Left hindlimb (tissue), 1 donor: ENCODE measurements around the gene NCK1.
"Not testable (repeated sequence)": the region's sequence is repeated elsewhere in the genome, so short reads cannot be mapped to it uniquely, and the experiment has no call there.

Experiments
- DNase-seq: peaks from one replicate; pipeline ENCODE4 v3.0.0-alpha.2; 2018

NCK1 gene

GRCh38 chr3:136950623-136951022 is 88.6 kb downstream of the NCK1 start:
- no peak for DNase-seq

GRCh38 chr3:136952292-136952691 is 90.3 kb downstream of the NCK1 start:
- DNase-seq, result no peak

DNA sequence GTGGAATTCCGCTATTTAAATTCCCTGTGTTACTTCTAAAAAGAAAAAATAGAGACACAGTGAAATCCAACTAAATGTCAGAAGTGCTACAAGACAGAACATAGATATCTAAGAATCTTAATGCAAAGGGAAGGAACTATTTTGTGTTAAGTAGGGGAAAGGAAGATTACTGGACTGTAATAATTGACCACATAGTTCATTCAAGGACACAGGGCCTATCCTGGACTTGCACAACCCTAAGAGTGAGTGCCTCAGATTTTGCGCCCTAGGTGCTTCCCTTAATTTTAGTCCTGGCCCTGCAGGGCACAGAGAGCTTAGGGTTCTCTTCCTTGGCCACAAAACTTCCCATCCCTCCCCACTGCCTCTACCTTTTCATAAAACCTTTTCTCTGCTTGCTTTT is 92.2 kb downstream of the NCK1 start:
- no peak for DNase-seq

- no peak for DNase-seq
These were observed 93.2 kb downstream of the NCK1 start for GRCh38 chr3:136954980-136955780.

DNA sequence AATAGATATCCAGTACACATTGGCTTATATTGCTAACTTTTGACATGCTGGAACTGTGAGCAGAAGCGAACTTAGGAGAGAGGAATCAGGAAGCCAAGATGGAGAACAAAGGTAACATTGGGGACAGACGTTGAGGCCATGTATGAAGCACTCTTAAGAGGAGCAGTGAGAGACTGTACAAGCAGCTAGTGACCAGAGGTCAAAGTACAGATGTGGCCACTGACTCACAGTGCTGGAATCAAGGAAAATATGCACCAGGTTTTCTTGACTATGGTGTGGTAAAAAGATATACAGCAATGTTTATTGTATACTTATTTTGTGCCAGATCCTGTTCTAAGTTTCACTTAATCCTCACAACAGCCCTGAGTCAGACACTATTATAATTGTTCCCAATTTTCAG is 93.8 kb downstream of the NCK1 start:
- DNase-seq, result no peak

DNA sequence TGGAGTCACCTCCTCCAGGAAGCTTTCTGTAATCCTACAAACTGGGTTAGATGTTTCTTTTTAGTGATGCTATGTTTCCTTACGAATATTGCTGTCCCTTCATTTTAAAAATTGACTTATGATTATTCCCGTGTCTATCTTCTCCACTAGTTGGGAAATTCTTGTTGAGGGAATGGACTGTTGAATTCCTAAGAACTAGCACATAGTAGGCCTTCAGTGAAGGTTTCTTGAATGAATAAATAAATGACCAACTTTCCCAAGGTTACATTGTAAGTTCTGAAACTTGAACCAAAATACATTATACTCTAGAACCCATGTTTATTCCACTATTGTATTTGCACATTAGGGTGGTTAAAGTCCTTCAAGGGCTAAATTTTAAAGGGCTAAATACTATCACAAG is 95.0 kb downstream of the NCK1 start:
- no peak for DNase-seq

DNA sequence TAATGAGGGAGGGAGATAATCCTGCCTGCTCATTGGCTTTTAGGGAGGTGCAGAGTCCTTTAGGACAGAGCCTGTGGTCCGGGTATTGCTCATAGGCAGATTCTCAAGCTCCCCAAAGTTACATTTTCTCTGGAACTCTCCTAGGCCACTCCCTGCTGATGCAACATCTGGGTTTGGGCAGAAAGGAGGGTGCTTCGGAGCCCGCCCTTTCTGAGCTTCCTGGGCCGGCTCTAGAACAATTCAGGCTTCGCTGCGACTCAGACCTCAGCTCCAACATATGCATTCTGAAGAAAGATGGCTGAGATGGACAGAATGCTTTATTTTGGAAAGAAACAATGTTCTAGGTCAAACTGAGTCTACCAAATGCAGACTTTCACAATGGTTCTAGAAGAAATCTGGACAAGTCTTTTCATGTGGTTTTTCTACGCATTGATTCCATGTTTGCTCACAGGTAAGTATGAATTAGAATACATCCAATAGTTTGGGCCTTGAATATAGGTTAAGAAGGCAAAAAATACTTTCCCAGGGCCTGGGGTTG is 95.8 kb downstream of the NCK1 start, which contains the start of gene IL20RB:
IL20RB (plus strand) TSS at position 233 of the 538 bp plus-strand sequence; CDS start at position 364, 131 bp downstream.
- no peak for DNase-seq

GRCh38 chr3:136958939-136959338 is 96.9 kb downstream of the NCK1 start:
- no peak for DNase-seq

GRCh38 chr3:136959599-136959998 is 97.6 kb downstream of the NCK1 start:
- DNase-seq, result no peak

DNA sequence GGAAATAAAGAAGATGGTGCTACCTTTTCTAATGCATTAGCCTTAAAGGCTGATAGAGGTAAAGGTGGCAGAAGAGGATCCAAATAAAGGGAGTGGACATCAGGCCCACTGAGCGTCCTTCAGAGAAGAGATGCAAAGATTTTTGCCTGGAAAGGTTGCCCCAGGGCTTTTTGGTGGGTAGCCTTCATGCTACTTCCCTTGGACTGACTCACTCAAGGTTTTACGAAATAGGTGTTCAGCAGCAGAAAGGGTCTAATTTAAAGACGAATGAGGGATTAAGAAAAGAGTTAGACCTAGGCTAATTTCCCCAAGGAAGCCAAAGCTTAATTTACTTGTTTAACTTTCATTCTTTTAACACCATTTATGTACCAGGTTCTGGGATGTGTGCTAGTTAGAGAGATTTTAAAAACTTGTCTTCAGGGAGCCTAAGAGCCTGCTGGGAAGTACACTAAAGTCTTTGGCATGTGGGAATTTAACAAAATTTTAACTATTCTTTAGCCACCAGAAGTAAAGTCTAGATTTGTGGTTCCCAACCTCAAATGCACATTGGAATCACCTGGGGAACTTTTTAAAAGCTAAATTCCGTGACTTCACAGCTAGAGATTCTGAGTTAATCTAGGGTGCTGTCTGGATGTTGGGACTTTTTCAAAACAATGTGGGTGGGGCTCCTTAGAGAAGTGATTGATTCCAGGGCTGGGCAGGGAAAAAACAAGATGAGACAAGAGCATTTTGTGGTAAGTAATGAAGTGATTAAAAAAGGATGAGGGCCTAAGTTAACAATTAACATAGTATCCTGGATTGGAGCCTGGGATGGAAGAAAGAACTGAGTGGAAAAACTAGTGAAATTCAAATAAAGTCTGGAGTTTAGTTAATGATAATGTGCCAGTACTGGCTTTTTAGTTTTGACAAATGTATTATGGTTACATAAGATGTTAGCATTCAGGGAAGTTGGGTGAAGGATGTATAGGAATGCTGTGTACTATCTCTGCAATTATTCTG is 99.1 kb downstream of the NCK1 start:
- DNase-seq, result no peak

DNA sequence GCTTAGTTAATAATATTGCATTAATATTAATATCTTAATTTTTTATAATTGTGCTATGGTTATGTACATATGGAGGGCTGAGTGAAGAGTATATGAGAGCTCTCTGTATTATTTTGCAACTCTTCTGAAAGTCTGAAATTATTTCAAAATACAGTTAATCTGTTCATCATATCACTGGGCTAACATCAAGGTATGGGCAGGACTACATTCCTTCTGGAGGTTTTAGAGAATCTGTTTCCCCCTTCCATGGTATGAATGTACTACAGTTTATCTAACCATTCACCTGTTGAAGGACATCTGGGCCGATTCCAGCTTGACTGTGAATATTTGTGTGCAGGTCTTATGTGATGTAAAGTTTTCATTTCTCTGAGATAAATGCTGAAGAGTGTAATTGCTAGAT is 100.9 kb downstream of the NCK1 start:
- DNase-seq, result no peak

- not testable (repeated sequence) for DNase-seq
These were observed 107.5 kb downstream of the NCK1 start for GRCh38 chr3:136969539-136969938.

DNA sequence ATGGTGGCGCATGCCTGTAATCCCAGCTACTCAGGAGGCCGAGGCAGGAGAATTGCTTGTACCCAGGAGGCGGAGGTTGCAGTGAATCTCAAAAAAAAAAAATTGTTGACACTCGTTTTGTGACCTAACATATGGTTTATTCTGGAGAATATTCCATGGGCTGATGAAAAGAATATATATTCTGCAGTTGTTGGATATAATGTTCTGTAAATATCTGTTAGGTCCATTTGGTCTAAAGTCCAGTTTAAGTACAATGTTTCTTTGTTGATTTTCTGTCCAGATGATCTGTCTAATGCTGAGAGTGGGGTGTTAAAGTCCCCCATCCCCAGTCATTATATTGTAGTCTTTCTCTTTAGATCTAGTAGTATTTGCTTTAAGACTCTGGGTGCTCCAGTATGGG is 111.3 kb downstream of the NCK1 start:
- DNase-seq, result no peak

DNA sequence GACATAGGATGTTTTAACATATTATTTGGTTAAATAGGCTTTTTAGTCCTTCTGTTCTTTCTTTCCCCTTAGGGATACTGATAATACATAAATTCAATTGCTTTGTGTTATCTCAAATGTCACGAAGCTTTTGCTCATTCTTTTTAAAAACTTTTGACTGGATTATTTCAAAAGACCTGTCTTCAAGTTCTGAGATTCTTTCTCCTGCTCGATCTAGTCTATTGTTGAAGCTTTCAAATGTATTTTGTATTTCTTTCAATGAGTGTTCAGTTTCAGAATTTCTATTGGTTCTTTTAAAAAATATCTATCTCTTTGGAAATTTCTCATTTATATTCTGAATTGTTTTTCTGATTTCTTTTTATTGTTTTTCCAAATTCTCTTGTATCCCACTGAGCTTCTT is 112.7 kb downstream of the NCK1 start:
- no peak for DNase-seq

DNA sequence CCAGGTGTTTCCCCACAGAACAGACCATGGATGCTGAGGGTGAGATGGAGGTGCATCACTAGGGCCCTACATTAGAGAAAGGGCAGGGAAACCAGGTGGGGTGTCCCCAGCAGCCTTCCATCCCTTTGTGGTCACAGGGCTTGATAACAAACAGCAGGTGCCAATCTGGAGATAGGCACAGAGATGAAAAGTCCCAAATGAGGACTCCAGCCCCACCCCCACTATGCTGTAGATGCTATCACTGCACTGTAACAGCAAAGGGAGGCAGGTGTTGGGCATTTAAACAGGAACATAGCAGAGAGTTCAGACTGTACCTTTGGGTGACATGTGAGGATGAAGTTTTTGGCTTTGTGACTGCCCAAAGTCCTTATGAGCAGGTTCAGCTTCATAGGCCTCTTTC is 117.2 kb downstream of the NCK1 start:
- no peak for DNase-seq

DNA sequence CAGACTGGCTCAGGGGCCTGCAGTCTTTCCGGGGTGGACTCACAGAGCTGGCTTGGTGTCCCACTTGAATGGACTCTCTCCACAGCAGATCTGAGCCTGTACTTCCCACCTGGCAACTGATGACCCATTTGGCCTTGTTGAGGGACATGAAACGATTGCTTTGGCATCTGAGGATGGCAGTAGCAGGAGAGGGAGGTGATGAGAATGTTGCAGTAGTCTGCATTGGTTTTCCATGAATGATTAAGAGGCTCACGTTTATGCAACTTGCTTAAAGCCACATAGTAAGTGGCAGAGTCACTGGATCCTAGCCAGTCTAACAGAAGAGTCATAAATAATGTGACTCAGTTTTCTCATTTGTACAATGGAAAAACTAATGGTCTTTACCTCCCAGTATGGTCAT is 117.7 kb downstream of the NCK1 start:
- no peak for DNase-seq

DNA sequence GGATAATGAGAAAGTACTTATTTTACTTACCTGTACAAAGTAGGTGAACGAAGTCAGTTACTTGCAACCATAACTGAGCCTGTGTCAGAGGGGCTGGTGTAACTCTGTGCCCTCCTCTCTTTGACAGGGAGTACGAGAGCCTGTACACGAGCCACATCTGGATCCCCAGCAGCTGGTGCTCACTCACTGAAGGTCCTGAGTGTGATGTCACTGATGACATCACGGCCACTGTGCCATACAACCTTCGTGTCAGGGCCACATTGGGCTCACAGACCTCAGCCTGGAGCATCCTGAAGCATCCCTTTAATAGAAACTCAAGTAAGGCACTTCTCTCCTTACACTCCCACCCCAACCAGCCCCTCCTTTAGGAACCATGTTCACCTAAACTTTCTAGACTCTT is 120.0 kb downstream of the NCK1 start:
- DNase-seq, result no peak

DNA sequence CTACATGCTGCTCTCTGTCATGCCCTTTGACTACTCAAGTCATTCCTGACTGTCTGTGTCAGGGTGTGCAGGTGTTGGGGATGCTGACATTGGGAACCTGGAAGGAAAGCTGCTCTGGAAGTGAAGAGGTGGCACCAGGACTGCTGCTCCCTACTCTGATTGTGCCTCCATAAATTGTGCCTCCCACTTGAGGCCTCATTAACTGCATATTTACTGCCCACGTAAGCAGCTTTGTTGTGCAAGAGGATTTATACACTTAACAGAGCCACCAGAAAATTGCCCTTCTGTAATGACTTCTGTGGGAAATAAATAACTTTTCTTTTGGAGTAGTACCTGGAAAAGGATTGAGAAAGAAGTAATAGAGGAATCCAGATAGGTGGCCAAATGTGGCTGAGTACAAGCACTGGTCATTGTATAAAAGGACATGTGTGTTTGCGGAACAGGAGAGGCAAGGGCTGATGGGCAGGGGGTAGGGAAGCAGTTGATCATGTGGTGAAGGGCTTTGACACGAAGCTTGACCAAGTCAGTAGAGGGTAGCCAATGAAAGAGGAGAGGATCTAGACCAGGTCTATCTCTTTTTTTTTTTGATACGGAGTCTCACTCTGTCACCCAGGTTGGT is 120.6 kb downstream of the NCK1 start:
- no peak for DNase-seq

GRCh38 chr3:136984837-136985236 is 122.8 kb downstream of the NCK1 start:
- no peak for DNase-seq

- DNase-seq, result not testable (repeated sequence)
These were observed 125.5 kb downstream of the NCK1 start for GRCh38 chr3:136987398-136987980.

- no peak for DNase-seq
These were observed 126.6 kb downstream of the NCK1 start for GRCh38 chr3:136988651-136989050.

GRCh38 chr3:136989781-136990524 is 127.9 kb downstream of the NCK1 start:
- DNase-seq, result no peak
